Measurements from ENCODE around the gene BLOC1S3.

BLOC1S3 gene

DNA sequence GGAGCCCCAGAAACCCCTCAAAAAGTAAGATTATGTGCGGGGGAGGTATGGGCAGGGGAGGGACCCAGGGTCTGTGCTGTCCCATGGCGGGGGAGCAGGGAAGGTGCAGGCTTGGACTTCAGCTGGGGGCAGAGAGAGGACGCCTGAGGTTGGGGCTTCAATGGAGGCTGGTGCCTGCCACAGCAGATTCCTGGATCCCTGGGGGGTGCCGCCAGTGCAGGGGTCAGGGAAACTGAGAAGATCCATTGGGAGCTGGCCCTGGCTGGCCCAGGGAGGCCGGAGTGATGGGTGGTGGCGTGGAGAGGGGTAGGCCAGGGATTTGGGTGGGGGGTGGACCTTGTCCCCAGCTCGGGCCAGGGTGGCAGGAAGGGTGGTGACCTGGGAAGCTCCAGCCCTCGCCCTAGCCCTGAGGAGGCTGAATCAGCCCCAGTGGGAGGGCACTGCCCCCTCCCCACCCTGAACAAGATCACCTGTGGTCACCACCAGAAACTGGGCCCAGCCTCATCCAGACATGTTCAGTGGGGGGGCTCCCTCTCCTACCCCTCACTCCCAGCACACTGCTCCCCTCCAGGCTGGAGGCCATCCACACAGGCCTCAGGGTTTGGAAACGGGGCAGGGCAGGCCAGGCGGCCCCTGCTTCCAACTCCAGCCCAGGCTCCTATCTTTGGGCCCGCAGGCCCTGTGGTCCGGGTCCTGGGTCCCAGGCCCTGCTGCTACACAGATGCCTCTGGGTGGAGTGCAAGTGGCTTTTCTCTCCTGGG, 19.2 kb upstream of the BLOC1S3 start:
- TF ChIP-seq, protein P1, sequence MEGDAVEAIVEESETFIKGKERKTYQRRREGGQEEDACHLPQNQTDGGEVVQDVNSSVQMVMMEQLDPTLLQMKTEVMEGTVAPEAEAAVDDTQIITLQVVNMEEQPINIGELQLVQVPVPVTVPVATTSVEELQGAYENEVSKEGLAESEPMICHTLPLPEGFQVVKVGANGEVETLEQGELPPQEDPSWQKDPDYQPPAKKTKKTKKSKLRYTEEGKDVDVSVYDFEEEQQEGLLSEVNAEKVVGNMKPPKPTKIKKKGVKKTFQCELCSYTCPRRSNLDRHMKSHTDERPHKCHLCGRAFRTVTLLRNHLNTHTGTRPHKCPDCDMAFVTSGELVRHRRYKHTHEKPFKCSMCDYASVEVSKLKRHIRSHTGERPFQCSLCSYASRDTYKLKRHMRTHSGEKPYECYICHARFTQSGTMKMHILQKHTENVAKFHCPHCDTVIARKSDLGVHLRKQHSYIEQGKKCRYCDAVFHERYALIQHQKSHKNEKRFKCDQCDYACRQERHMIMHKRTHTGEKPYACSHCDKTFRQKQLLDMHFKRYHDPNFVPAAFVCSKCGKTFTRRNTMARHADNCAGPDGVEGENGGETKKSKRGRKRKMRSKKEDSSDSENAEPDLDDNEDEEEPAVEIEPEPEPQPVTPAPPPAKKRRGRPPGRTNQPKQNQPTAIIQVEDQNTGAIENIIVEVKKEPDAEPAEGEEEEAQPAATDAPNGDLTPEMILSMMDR (conservative IDR thresholded peaks at IDR 0.05) = no peak
- no peak for TF ChIP-seq ZFX (IDR thresholded peaks at IDR 0.05)
- H3K27ac ChIP-seq = no peak overlapping the region

DNA sequence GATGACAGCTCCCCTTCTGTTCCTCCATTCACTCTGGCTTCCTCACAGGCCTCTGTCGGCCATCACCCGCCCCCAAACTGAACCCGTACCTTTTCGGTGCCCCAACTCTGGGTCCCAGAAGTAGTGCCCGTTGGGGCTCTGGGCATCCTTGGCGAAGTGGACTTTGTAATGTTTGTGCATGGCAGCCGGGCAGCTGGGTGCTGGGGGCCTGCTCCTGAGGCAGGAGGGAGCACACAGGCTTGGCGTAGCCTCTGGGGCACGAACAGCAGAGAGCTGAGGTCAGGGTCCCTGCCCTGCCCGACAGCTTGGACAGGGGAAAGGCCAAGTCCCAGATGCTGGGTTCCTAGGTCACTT, 18.6 kb upstream of the BLOC1S3 start:
- H3K27ac ChIP-seq = no peak overlapping the region
- TF ChIP-seq, protein P1 (conservative IDR thresholded peaks at IDR 0.05) = no peak
- no peak for TF ChIP-seq ZFX (IDR thresholded peaks at IDR 0.05)

DNA sequence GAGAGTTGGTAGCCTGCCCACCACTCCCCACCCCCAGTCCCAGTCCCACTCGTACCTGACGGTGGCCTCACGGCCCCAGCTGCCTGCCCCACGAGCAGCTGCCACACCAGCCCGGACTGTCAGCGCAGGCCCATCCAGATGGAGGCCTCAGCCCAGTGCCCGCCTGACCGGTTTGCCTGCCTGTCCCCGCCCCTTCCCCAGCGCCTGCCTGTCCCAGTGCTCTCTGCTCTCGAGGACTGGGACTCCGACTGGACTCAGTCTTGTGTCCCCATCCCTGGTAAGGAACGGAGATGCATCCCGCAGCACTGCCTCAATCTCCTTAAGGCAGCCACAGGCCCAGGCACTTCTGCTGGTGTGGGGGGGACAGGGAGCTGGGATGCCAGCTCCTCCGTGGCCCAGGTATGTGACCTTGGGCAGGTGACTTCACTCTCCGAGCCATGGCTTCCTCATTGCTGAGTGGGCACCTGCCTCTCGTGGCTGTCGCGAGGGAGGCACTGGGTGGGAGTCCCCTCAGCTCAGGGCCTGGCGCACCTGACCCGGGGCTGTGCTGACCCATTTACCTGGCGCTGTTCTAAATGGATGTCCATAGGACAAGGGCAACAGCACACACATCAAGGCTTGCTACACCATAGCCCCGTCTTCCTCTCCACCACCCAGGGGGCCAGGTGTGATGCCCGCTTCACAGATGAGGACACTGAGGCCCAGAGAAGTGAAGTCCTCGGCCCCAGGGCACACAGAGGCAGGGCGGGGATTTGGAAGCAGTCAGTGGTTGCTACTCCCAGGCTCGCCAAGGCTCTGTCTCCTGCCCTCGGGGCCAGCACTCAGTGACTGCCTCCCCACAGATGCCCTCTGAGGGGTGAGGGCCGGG, 17.5 kb upstream of the BLOC1S3 start, which contains the start of gene NKPD1:
TSS of gene NKPD1 (minus strand) at position 113 of the 868 bp plus-strand sequence. CDS start 832 bp downstream, outside the sequence.
- peak within 1 kb of the TSS; percentile 26; the same call in 1 of the 2 replicates for H3K27ac ChIP-seq
- TF ChIP-seq, protein P1 (conservative IDR thresholded peaks at IDR 0.05) = no peak
- 0 out of 2 replicates have a peak, but pooled peaks have one; percentile 21 for TF ChIP-seq ZFX (IDR thresholded peaks at IDR 0.05)

DNA sequence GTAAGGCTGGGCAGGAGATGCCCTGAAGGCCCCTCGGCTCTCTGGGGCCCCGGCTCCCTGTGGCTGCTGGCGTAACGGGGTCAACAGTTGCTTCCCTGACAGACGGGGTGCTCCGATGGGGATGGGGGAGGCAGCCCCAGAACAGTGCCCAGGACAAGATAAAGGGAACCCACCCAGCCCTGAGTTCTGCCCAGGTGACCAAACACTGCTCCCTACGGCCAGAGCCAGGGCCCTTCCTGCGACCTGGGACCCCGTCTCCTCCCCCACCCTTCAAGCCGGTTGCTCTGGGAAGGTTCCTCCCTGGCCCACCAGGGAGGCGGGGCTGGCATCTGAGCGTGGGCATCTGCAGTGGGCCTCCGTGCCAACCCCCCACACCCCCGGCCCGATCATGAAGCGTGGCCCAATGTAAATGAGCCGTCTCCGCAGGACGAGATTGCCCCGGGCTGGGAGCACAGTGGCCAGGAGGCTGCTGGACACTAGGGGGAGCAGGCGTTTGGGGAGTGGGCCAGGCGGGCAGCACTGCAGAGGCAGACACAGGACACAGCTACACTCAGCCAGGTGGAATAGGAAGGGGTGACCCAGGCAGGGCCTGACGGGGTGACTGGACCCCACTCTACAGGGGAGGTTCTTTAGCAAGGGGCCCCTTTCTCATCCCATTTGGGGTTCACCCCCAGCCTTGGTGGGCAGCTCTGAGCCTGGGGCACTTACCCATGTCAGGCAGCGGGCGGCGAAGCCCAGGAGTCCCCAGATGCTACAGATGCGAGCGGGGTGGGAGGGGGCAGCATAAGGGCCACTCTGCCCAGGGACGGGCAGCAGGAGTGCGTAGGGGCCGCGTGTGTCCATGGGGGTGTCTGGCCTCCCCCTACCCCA, 16.6 kb upstream of the BLOC1S3 start:
- TF ChIP-seq, protein P1 (conservative IDR thresholded peaks at IDR 0.05) = peak; percentile 55
- no peak for TF ChIP-seq ZFX (IDR thresholded peaks at IDR 0.05)

DNA sequence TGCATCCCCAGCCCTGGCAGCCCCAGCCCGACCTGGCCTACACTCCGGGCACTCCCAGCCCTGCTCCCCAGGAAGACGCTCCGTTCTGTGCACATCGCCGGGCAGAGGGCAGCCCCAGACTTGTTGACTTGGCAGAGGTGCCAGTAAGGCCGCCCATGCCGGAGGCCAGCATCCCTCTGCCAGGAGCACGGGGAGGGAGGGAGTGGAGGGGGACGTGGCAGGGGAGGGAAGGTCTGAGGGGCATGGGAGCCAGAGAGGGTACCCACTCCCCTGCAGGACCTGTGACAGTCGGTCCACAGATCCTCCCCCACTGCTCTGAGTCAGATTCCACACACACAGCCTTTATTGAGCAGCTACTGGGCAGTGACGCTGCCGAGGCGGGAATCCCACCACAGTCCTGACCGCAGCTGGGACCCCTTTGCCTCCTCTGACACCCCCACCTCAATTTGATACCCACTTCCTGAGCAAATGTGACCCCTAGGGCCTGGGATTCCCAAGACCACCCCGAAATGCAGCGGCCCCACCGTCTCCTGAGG, 15.9 kb upstream of the BLOC1S3 start:
- H3K27ac ChIP-seq = no peak overlapping the region
- no peak for TF ChIP-seq ZFX (IDR thresholded peaks at IDR 0.05)
- TF ChIP-seq, protein P1 (conservative IDR thresholded peaks at IDR 0.05) = no peak

More for the DNA sequence above, 16.6 kb upstream of the BLOC1S3 start:
- no peak overlapping the region for H3K27ac ChIP-seq

DNA sequence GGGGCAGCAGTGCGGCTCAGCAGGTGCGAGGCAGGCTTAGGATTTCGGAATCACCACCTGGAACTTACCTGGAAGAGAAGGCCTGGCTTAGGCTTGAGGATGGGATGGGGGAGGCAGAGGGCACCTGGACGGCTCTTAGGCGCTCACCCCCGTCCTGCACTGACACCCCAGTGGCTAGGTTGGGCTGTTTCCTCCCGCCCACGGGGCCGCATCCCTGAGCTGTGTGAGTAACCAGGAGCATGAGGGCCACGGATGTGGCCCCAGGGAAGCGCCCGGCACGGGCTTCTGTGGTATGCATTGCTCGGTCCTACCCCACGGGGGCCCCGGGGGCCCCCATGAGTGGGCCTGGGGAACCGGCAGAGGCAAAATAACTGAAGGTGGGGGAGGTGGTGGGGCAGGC, 15.4 kb upstream of the BLOC1S3 start:
- H3K27ac ChIP-seq = no peak overlapping the region

More for the DNA sequence above, 15.4 kb upstream of the BLOC1S3 start:
- no peak for TF ChIP-seq ZFX (IDR thresholded peaks at IDR 0.05)
- TF ChIP-seq, protein P1 (conservative IDR thresholded peaks at IDR 0.05) = no peak

Measured in C4-2B (cell line).